Neural cell (in vitro differentiated cells): ENCODE data around the gene DIAPH1. TPM values are rescaled to one million over a fixed set of nuclear protein-coding genes. Genes with fewer than 3 reads are reported as not detected.
A peak's percentile ranks its signal among the peaks of the same experiment; 100 is the strongest.

Experiments used
- H2AFZ ChIP-seq: fragments of 200-600, 300-800 bp; sonication (generic), shearing (Covaris generic); 2 replicates; pipeline ENCODE4 v1.6.0; 2014; ENCODE audit warnings: low read depth, mild to moderate bottlenecking, antibody characterized with exemption, low read length, moderate library complexity
- H3F3A ChIP-seq: fragments of 200-600 bp; shearing (Covaris generic); 2 replicates; pipeline ENCODE4 v1.6.1; 2016; ENCODE audit warnings: mild to moderate bottlenecking, moderate library complexity, mixed read lengths, antibody characterized with exemption, low read length; ENCODE audit not compliant: insufficient read depth, poor library complexity, severe bottlenecking
- H3K27ac ChIP-seq: fragments of 200-600, 300-800 bp; sonication (generic), shearing (Covaris generic); 2 replicates; pipeline ENCODE4 v1.5.1; 2014; ENCODE audit warnings: mild to moderate bottlenecking, low read length, moderate library complexity
- H3K27me3 ChIP-seq: fragments of 300-800, 200-600 bp; sonication (generic), shearing (Covaris generic); 2 replicates; pipeline ENCODE4 v1.6.0; 2014; ENCODE audit warnings: mild to moderate bottlenecking, low read depth, low read length, moderate library complexity; ENCODE audit not compliant: insufficient read depth
- H3K36me3 ChIP-seq: fragments of 300-800, 200-600 bp; sonication (generic), shearing (Covaris generic); 2 replicates; pipeline ENCODE4 v1.5.1; 2014; ENCODE audit warnings: mild to moderate bottlenecking, antibody characterized with exemption, low read length, moderate library complexity; ENCODE audit not compliant: insufficient read depth
- H3K4me2 ChIP-seq: fragments of 300-800, 200-600 bp; sonication (generic), shearing (Covaris generic); 2 replicates; pipeline ENCODE4 v1.6.0; 2014; ENCODE audit warnings: mild to moderate bottlenecking, low read length
- H3K4me3 ChIP-seq: fragments of 300-800, 200-600 bp; sonication (generic), shearing (Covaris generic); 2 replicates; pipeline ENCODE4 v1.5.1; 2014; ENCODE audit warnings: mild to moderate bottlenecking, low read length, moderate library complexity
- H3K79me2 ChIP-seq: fragments of 200-600 bp; shearing (Covaris generic); replicated peaks from 2 replicates; pipeline ENCODE4 v1.6.0; 2014; ENCODE audit warnings: mild to moderate bottlenecking, low read length, moderate library complexity; ENCODE audit not compliant: insufficient read depth
- H3K9ac ChIP-seq: fragments of 300-800, 200-600 bp; sonication (generic), shearing (Covaris generic); 2 replicates; pipeline ENCODE4 v1.6.1; 2016; ENCODE audit warnings: mild to moderate bottlenecking, low read length, mixed read lengths
- H3K9me2 ChIP-seq: fragments of 200-600 bp; shearing (Covaris generic); 2 replicates; pipeline ENCODE4 v1.6.1; 2016; ENCODE audit warnings: mild to moderate bottlenecking, low read length, mixed read lengths; ENCODE audit not compliant: insufficient read depth
- H3K9me3 ChIP-seq: fragments of 200-600, 300-800 bp; sonication (generic), shearing (Covaris generic); 2 replicates; pipeline ENCODE4 v1.6.1; 2016; ENCODE audit warnings: mild to moderate bottlenecking, mixed run types, low read length, moderate library complexity, mixed read lengths
- H4K20me1 ChIP-seq: fragments of 200-600 bp; shearing (Covaris generic); 2 replicates; pipeline ENCODE4 v1.6.1; 2016; ENCODE audit warnings: mild to moderate bottlenecking, mixed run types; ENCODE audit not compliant: insufficient read depth
- EP300 ChIP-seq: fragments of 450-650 bp; conservative IDR thresholded peaks from 2 replicates; pipeline ENCODE4 v1.6.1; 2014; ENCODE audit warnings: antibody characterized with exemption, mild to moderate bottlenecking, moderate library complexity; ENCODE audit not compliant: poor library complexity, severe bottlenecking
- EZH2 ChIP-seq: fragments of 200-600, 300-800 bp; shearing (Covaris generic), sonication (generic); IDR thresholded peaks from 2 replicates; pipeline ENCODE4 v1.6.1; 2014; ENCODE audit warnings: antibody characterized with exemption, low read length, borderline replicate concordance, mild to moderate bottlenecking; ENCODE audit not compliant: insufficient read depth, poor library complexity, severe bottlenecking
- MXI1 ChIP-seq: fragments of 450-650 bp; conservative IDR thresholded peaks from 2 replicates; pipeline ENCODE4 v1.6.1; 2014; ENCODE audit warnings: antibody characterized with exemption, mild to moderate bottlenecking; ENCODE audit not compliant: poor library complexity, severe bottlenecking
- POLR2AphosphoS5 ChIP-seq: IDR thresholded peaks from 2 replicates; pipeline ENCODE4 v1.6.1; 2012
- RAD21 ChIP-seq: fragments of 450-650 bp; conservative IDR thresholded peaks from 2 replicates; pipeline ENCODE4 v1.6.1; 2014; ENCODE audit warnings: antibody characterized with exemption, mild to moderate bottlenecking, moderate library complexity
- SMC3 ChIP-seq: fragments of 450-650 bp; conservative IDR thresholded peaks from 2 replicates; pipeline ENCODE4 v1.6.1; 2014; ENCODE audit warnings: antibody characterized with exemption, mild to moderate bottlenecking, moderate library complexity; ENCODE audit not compliant: poor library complexity
- TAF1 ChIP-seq: IDR thresholded peaks from 2 replicates; pipeline ENCODE4 v1.6.1; 2012; ENCODE audit warnings: low read depth
- polyA plus RNA-seq: library from polyadenylated mRNA; depleted of rRNA; stranded (reverse); fragments of >200 nt; gene quantifications from 2 replicates; pipeline ENCODE4 v1.2.3, GENCODE V29; 2014
- TF ChIP-seq, protein P1 (sequence below): IDR thresholded peaks from 2 replicates; pipeline ENCODE4 v1.6.1; 2012; ENCODE audit warnings: borderline replicate concordance
- TF ChIP-seq, protein P2 (sequence below): fragments of 450-650 bp; IDR thresholded peaks from 2 replicates; pipeline ENCODE4 v1.5.1; 2014; ENCODE audit warnings: antibody characterized with exemption, mild to moderate bottlenecking, moderate library complexity; ENCODE audit not compliant: poor library complexity, severe bottlenecking

Gene DIAPH1
- polyA plus RNA-seq, 1 donor from 2014 or later: 21.9 TPM

DNA sequence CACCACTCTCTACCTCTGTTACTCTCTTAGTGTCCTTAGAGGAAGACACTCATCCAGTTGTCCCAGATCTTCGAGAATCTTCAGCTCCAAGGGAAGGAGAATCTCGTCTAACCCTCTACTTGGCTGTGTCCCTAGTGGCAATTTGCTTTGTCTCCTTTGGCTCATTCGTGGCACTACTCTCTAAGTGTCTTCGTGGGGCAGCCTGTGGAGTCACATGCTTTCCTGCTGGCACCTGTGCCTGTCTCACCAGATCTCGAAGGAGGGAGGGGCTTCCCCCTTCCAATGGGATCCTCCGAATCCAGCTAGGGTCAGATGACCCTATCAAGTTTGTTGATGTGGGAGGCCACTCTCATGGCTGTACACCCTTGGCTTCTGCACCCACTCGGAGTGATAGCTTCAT lies 131.7 kb downstream of the DIAPH1 start:
- H3K79me2 ChIP-seq: peaks cover 6% of the 10 kb centered on the region
- H3K27me3 ChIP-seq: no peaks in the 10 kb centered on the region
- no peaks in the 10 kb centered on the region for H3K9me2 ChIP-seq
- peaks cover 47% of the 10 kb centered on the region for H3K9me3 ChIP-seq
- TF ChIP-seq SMC3 (no peak), TAF1 (no peak)
- H2AFZ ChIP-seq: no peak overlapping the region
- H3K36me3 ChIP-seq: peaks cover 24% of the 10 kb centered on the region
- peaks cover 4% of the 10 kb centered on the region for H3F3A ChIP-seq
- H4K20me1 ChIP-seq: no peaks in the 10 kb centered on the region
- no peak overlapping the region for H3K27ac ChIP-seq
- H3K4me3 ChIP-seq: no peak overlapping the region
- no peak overlapping the region for H3K4me2 ChIP-seq
- no peak overlapping the region for H3K9ac ChIP-seq

DNA sequence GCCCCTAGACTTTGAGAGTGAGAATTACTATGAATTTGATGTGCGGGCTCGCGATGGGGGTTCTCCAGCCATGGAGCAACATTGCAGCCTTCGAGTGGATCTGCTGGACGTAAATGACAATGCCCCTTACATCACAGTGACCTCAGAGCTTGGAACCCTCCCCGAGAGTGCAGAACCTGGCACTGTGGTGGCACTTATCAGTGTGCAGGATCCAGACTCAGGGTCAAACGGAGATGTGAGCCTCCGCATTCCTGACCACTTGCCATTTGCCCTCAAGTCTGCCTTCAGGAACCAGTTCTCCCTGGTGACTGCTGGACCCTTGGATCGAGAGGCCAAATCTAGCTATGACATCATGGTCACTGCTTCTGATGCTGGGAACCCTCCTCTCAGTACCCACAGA lies 132.7 kb downstream of the DIAPH1 start:
- Histone ChIP-seq H3K36me3 (peaks cover 14% of the 10 kb centered on the region), H3K9me3 (peaks cover 36% of the 10 kb centered on the region), H3K4me3 (peak overlapping the region; percentile 73), H3K9me2 (no peaks in the 10 kb centered on the region), H3K9ac (no peak overlapping the region), H4K20me1 (no peaks in the 10 kb centered on the region), H3F3A (peaks cover 4% of the 10 kb centered on the region), H3K27me3 (no peaks in the 10 kb centered on the region), H2AFZ (no peak overlapping the region), H3K4me2 (no peak overlapping the region), H3K27ac (no peak overlapping the region), H3K79me2 (peaks cover 10% of the 10 kb centered on the region)
- TF ChIP-seq, protein P1, sequence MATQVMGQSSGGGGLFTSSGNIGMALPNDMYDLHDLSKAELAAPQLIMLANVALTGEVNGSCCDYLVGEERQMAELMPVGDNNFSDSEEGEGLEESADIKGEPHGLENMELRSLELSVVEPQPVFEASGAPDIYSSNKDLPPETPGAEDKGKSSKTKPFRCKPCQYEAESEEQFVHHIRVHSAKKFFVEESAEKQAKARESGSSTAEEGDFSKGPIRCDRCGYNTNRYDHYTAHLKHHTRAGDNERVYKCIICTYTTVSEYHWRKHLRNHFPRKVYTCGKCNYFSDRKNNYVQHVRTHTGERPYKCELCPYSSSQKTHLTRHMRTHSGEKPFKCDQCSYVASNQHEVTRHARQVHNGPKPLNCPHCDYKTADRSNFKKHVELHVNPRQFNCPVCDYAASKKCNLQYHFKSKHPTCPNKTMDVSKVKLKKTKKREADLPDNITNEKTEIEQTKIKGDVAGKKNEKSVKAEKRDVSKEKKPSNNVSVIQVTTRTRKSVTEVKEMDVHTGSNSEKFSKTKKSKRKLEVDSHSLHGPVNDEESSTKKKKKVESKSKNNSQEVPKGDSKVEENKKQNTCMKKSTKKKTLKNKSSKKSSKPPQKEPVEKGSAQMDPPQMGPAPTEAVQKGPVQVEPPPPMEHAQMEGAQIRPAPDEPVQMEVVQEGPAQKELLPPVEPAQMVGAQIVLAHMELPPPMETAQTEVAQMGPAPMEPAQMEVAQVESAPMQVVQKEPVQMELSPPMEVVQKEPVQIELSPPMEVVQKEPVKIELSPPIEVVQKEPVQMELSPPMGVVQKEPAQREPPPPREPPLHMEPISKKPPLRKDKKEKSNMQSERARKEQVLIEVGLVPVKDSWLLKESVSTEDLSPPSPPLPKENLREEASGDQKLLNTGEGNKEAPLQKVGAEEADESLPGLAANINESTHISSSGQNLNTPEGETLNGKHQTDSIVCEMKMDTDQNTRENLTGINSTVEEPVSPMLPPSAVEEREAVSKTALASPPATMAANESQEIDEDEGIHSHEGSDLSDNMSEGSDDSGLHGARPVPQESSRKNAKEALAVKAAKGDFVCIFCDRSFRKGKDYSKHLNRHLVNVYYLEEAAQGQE: no peak
- TF ChIP-seq EZH2 (no peak), MXI1 (no peak), TAF1 (no peak), POLR2AphosphoS5 (no peak), SMC3 (no peak), EP300 (no peak), RAD21 (no peak)
- TF ChIP-seq, protein P2, sequence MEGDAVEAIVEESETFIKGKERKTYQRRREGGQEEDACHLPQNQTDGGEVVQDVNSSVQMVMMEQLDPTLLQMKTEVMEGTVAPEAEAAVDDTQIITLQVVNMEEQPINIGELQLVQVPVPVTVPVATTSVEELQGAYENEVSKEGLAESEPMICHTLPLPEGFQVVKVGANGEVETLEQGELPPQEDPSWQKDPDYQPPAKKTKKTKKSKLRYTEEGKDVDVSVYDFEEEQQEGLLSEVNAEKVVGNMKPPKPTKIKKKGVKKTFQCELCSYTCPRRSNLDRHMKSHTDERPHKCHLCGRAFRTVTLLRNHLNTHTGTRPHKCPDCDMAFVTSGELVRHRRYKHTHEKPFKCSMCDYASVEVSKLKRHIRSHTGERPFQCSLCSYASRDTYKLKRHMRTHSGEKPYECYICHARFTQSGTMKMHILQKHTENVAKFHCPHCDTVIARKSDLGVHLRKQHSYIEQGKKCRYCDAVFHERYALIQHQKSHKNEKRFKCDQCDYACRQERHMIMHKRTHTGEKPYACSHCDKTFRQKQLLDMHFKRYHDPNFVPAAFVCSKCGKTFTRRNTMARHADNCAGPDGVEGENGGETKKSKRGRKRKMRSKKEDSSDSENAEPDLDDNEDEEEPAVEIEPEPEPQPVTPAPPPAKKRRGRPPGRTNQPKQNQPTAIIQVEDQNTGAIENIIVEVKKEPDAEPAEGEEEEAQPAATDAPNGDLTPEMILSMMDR: no peak
